PC-9 (cell line): ENCODE results near the gene CYS1.

ENCODE experiments used
- CTCF ChIP-seq: fragments of 200-600 bp; sonication (generic); conservative IDR thresholded peaks from 2 replicates; pipeline ENCODE4 v1.6.1; 2017; ENCODE audit warnings: mixed run types, antibody characterized with exemption, mild to moderate bottlenecking, moderate library complexity
- EZH2 ChIP-seq: fragments of 200-600 bp; sonication (generic); IDR thresholded peaks from 2 replicates; pipeline ENCODE4 v1.8.0; 2017; ENCODE audit warnings: antibody characterized with exemption, low read depth

- TF ChIP-seq CTCF: no peak
- TF ChIP-seq EZH2: no peak
These were observed 1.4 kb downstream of the CYS1 start for GRCh38 chr2:10078704-10079265.
